H9 (cell line): ENCODE results near the gene ULK4. TPM values are rescaled to one million over a fixed set of nuclear protein-coding genes. Genes with fewer than 3 reads are reported as not detected.

Experiments
- DNase-seq: peaks from one replicate; pipeline ENCODE4 v3.0.0-alpha.2; 2017
- H2AFZ ChIP-seq: one replicate; pipeline ENCODE4 v1.6.1; 2013; ENCODE audit warnings: mild to moderate bottlenecking, low read length, control low read depth, moderate library complexity
- H2AK5ac ChIP-seq: 2 replicates; pipeline ENCODE4 v1.6.1; 2013; ENCODE audit warnings: low read length, control low read depth, mixed read lengths; ENCODE audit not compliant: insufficient read length
- H2BK120ac ChIP-seq: one replicate; pipeline ENCODE4 v1.6.1; 2013; ENCODE audit warnings: low read depth, mild to moderate bottlenecking, low read length, control low read depth, inconsistent platforms; ENCODE audit not compliant: poor library complexity, severe bottlenecking
- H2BK12ac ChIP-seq: 2 replicates; pipeline ENCODE4 v1.6.1; 2013; ENCODE audit warnings: low read length, control low read depth, mixed read lengths, low read depth; ENCODE audit not compliant: insufficient read length
- H2BK15ac ChIP-seq: 2 replicates; pipeline ENCODE4 v1.6.1; 2013; ENCODE audit warnings: low read depth, low read length, control low read depth
- H2BK20ac ChIP-seq: one replicate; pipeline ENCODE4 v1.6.1; 2013; ENCODE audit warnings: low read depth, mild to moderate bottlenecking, low read length, control low read depth, inconsistent platforms; ENCODE audit not compliant: poor library complexity, severe bottlenecking
- H2BK5ac ChIP-seq: 2 replicates; pipeline ENCODE4 v1.6.1; 2013; ENCODE audit warnings: low read length, control low read depth, mixed read lengths; ENCODE audit not compliant: insufficient read length
- H3K14ac ChIP-seq: 2 replicates; pipeline ENCODE4 v1.6.1; 2013; ENCODE audit warnings: low read length, control low read depth; ENCODE audit not compliant: insufficient read depth
- H3K18ac ChIP-seq: 2 replicates; pipeline ENCODE4 v1.6.1; 2013; ENCODE audit warnings: low read depth, mild to moderate bottlenecking, mixed read lengths, low read length, control low read depth; ENCODE audit not compliant: insufficient read length
- H3K23ac ChIP-seq: 2 replicates; pipeline ENCODE4 v1.6.1; 2013; ENCODE audit warnings: low read length, control low read depth, mixed read lengths, low read depth; ENCODE audit not compliant: insufficient read length
- H3K23me2 ChIP-seq: 2 replicates; pipeline ENCODE4 v1.6.1; 2013; ENCODE audit warnings: low read depth, mild to moderate bottlenecking, mixed read lengths, low read length, control low read depth; ENCODE audit not compliant: insufficient read length, poor library complexity, severe bottlenecking
- H3K27ac ChIP-seq: 2 replicates; pipeline ENCODE4 v1.5.1; 2013; ENCODE audit warnings: low read length, control low read depth, mixed read lengths, low read depth; ENCODE audit not compliant: insufficient read length
- H3K27me3 ChIP-seq: 2 replicates; pipeline ENCODE4 v1.6.1; 2013; ENCODE audit warnings: low read length, control low read depth, inconsistent platforms; ENCODE audit not compliant: insufficient read depth
- H3K4ac ChIP-seq: 2 replicates; pipeline ENCODE4 v1.6.1; 2013; ENCODE audit warnings: low read depth, mild to moderate bottlenecking, control low read depth, inconsistent platforms, low read length, moderate library complexity
- H3K4me1 ChIP-seq: 2 replicates; pipeline ENCODE4 v1.6.1; 2013; ENCODE audit warnings: low read length, control low read depth, inconsistent platforms; ENCODE audit not compliant: insufficient read depth
- H3K4me2 ChIP-seq: 2 replicates; pipeline ENCODE4 v1.6.1; 2013; ENCODE audit warnings: low read length, control low read depth, mixed read lengths; ENCODE audit not compliant: insufficient read length, insufficient read depth
- H3K56ac ChIP-seq: 2 replicates; pipeline ENCODE4 v1.6.1; 2013; ENCODE audit warnings: low read depth, mild to moderate bottlenecking, mixed read lengths, low read length, control low read depth; ENCODE audit not compliant: insufficient read length
- H3K79me1 ChIP-seq: 2 replicates; pipeline ENCODE4 v1.6.1; 2013; ENCODE audit warnings: low read depth, mild to moderate bottlenecking, moderate library complexity, low read length, control low read depth, inconsistent platforms; ENCODE audit not compliant: insufficient read depth, poor library complexity, severe bottlenecking
- H3K79me2 ChIP-seq: 2 replicates; pipeline ENCODE4 v1.6.1; 2013; ENCODE audit warnings: low read length, control low read depth, inconsistent platforms; ENCODE audit not compliant: insufficient read depth
- H3K9ac ChIP-seq: 2 replicates; pipeline ENCODE4 v1.6.1; 2013; ENCODE audit warnings: low read length, control low read depth, mixed read lengths; ENCODE audit not compliant: insufficient read length; ENCODE audit errors: extremely low read depth
- H3K9me3 ChIP-seq: one replicate; pipeline ENCODE4 v1.6.1; 2013; ENCODE audit warnings: low read depth, low read length, inconsistent platforms; ENCODE audit not compliant: control insufficient read depth
- H3T11ph ChIP-seq: one replicate; pipeline ENCODE4 v1.6.1; 2013; ENCODE audit warnings: mild to moderate bottlenecking, low read length, control low read depth, inconsistent platforms
- H4K20me1 ChIP-seq: one replicate; pipeline ENCODE4 v1.6.1; 2013; ENCODE audit not compliant: control insufficient read depth, insufficient read length, insufficient read depth
- H4K5ac ChIP-seq: 2 replicates; pipeline ENCODE4 v1.6.1; 2013; ENCODE audit warnings: low read depth, mild to moderate bottlenecking, mixed read lengths, low read length, control low read depth; ENCODE audit not compliant: insufficient read length
- H4K8ac ChIP-seq: replicated peaks from 2 replicates; pipeline ENCODE4 v1.6.1; 2013; ENCODE audit warnings: low read length, control low read depth, mixed read lengths, low read depth; ENCODE audit not compliant: insufficient read length
- H4K91ac ChIP-seq: 2 replicates; pipeline ENCODE4 v1.6.1; 2013; ENCODE audit warnings: low read depth, mild to moderate bottlenecking, moderate library complexity, mixed read lengths, low read length, control low read depth; ENCODE audit not compliant: insufficient read length
- H3K27ac Mint-ChIP-seq, 3 experiments: 2 replicates in 2 of 3; 3 replicates in 1 of 3; pipeline ENCODE4 v1.8.0; 2020 to 2021; ENCODE audit warnings: mixed read lengths in 3 of 3, mild to moderate bottlenecking in 1 of 3, moderate library complexity in 1 of 3
- H3K27me3 Mint-ChIP-seq: 2 replicates; pipeline ENCODE4 v1.8.0; 2021; ENCODE audit warnings: low read depth, mild to moderate bottlenecking, moderate library complexity, mixed read lengths
- H3K36me3 Mint-ChIP-seq, 3 experiments: 2 replicates in 2 of 3; 3 replicates in 1 of 3; pipeline ENCODE4 v1.8.0; 2020 to 2021; ENCODE audit warnings: low read depth in 3 of 3, mixed read lengths in 3 of 3; ENCODE audit not compliant: insufficient read depth in 1 of 3
- H3K4me1 Mint-ChIP-seq, 2 experiments: 2 replicates each; pipeline ENCODE4 v1.8.0; 2020; ENCODE audit warnings: mixed read lengths in 2 of 2
- H3K4me3 Mint-ChIP-seq, 2 experiments: 2 replicates in 1 of 2; 3 replicates in 1 of 2; pipeline ENCODE4 v1.8.0; 2020 to 2021; ENCODE audit warnings: mild to moderate bottlenecking in 2 of 2, mixed read lengths in 2 of 2, moderate library complexity in 1 of 2
- H3K9me3 Mint-ChIP-seq, 2 experiments: 2 replicates in 1 of 2; 3 replicates in 1 of 2; pipeline ENCODE4 v1.8.0; 2020; ENCODE audit warnings: mild to moderate bottlenecking in 2 of 2, mixed read lengths in 2 of 2, moderate library complexity in 1 of 2
- WGBS: extraction: QIAGEN DNeasy Blood & Tissue Kit; methylation state at CpG from one replicate; pipeline ENCODE4 v1.1.7; 2013; ENCODE audit warnings: missing lambda C conversion rate, low lambda C conversion rate, mixed read lengths; ENCODE audit not compliant: insufficient read length; ENCODE audit errors: extremely low coverage; 5-methylcytosine and 5-hydroxymethylcytosine counted together
- total RNA-seq: library from RNA; stranded (reverse); gene quantifications from 2 replicates; pipeline ENCODE4 v1.2.1, GENCODE V29; 2021
- TF ChIP-seq, protein P1 (sequence below): fragments of 200-600 bp; sonication (generic); conservative IDR thresholded peaks from 3 replicates; pipeline ENCODE4 v1.8.0; 2021; ENCODE audit warnings: antibody characterized with exemption, mild to moderate bottlenecking

Gene ULK4
- total RNA-seq, 1 experiment from 2014 or later = 12.9 TPM

DNA sequence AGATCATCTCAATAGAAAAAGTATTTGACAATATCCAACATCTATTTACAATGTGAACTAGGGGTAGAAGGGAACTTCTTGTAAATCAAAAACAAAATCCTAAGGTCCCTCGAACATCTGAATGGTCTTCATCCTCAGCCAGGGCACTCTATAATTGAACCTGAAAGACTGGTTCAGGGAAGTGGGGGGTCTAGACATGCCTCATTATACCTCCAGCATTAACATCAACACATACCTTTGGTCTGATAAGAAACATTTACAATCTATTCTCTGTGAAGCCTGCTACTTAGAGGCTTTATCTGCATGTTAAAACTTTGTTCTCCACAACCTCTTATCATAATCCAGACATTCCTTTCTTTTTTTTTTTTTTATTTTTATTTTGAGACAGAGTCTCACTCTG, 550.8 kb downstream of the ULK4 start:
- H3K9me3 Mint-ChIP-seq = no peaks in the 10 kb centered on the region
- no peak for DNase-seq
- no CpG with 5 or more reads among the region's 1 CpG for WGBS

More for the DNA sequence above, 550.8 kb downstream of the ULK4 start:
- no peak overlapping the region for H2BK5ac ChIP-seq
- H3K23me2 ChIP-seq = no peaks in the 10 kb centered on the region
- H3K9me3 ChIP-seq = no peaks in the 10 kb centered on the region
- H3K56ac ChIP-seq = no peak overlapping the region
- peaks cover 0 to 2% (median 0%) of the 10 kb centered on the region in 3 experiments; a peak in 1 of 7 replicates for H3K36me3 Mint-ChIP-seq
- H3K79me1 ChIP-seq = no peaks in the 10 kb centered on the region
- no peak overlapping the region for H2BK120ac ChIP-seq
- no peak overlapping the region for H3K4ac ChIP-seq
- H3K79me2 ChIP-seq = no peaks in the 10 kb centered on the region
- no peak overlapping the region for H3K18ac ChIP-seq
- H3K27me3 Mint-ChIP-seq = no peaks in the 10 kb centered on the region
- no peak overlapping the region for H3K9ac ChIP-seq
- no peak overlapping the region for H4K91ac ChIP-seq
- H3K27ac Mint-ChIP-seq = no peak overlapping the region; a peak in 1 of 7 replicates
- H3K4me2 ChIP-seq = no peak overlapping the region
- H4K20me1 ChIP-seq = no peaks in the 10 kb centered on the region
- no peak overlapping the region for H2BK20ac ChIP-seq
- TF ChIP-seq, protein P1, sequence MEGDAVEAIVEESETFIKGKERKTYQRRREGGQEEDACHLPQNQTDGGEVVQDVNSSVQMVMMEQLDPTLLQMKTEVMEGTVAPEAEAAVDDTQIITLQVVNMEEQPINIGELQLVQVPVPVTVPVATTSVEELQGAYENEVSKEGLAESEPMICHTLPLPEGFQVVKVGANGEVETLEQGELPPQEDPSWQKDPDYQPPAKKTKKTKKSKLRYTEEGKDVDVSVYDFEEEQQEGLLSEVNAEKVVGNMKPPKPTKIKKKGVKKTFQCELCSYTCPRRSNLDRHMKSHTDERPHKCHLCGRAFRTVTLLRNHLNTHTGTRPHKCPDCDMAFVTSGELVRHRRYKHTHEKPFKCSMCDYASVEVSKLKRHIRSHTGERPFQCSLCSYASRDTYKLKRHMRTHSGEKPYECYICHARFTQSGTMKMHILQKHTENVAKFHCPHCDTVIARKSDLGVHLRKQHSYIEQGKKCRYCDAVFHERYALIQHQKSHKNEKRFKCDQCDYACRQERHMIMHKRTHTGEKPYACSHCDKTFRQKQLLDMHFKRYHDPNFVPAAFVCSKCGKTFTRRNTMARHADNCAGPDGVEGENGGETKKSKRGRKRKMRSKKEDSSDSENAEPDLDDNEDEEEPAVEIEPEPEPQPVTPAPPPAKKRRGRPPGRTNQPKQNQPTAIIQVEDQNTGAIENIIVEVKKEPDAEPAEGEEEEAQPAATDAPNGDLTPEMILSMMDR = no peak
- no peak overlapping the region for H3T11ph ChIP-seq
- no peak overlapping the region for H3K27ac ChIP-seq
- H2AK5ac ChIP-seq = no peak overlapping the region
- H3K4me1 ChIP-seq = no peaks in the 10 kb centered on the region
- no peak overlapping the region for H2AFZ ChIP-seq
- H2BK15ac ChIP-seq = no peak overlapping the region
- no peak overlapping the region for H2BK12ac ChIP-seq
- no peak overlapping the region for H3K4me3 Mint-ChIP-seq
- no peak overlapping the region for H3K23ac ChIP-seq
- no peak overlapping the region for H4K8ac ChIP-seq
- H3K4me1 Mint-ChIP-seq = peaks cover 4 to 8% of the 10 kb centered on the region in 2 experiments; a peak in 3 of 4 replicates
- no peak overlapping the region for H3K14ac ChIP-seq
- no peaks in the 10 kb centered on the region for H3K27me3 ChIP-seq
- no peak overlapping the region for H4K5ac ChIP-seq
